GM18868 (cell line): ENCODE data around the gene MYL5.
"Not testable (repeated sequence)": the region's sequence is repeated elsewhere in the genome, so short reads cannot be mapped to it uniquely, and the experiment has no call there.

Experiments used
- ATAC-seq: cut with Tn5 transposase; IDR thresholded peaks from one replicate; pipeline ENCODE4 v1.9.1; 2021; ENCODE audit warnings: mild to moderate bottlenecking, moderate library complexity; ENCODE audit not compliant: unreplicated experiment

The MYL5 gene

GRCh38 chr4:722851-723360 lies 48.6 kb downstream of the MYL5 start:
- no peak for ATAC-seq

DNA sequence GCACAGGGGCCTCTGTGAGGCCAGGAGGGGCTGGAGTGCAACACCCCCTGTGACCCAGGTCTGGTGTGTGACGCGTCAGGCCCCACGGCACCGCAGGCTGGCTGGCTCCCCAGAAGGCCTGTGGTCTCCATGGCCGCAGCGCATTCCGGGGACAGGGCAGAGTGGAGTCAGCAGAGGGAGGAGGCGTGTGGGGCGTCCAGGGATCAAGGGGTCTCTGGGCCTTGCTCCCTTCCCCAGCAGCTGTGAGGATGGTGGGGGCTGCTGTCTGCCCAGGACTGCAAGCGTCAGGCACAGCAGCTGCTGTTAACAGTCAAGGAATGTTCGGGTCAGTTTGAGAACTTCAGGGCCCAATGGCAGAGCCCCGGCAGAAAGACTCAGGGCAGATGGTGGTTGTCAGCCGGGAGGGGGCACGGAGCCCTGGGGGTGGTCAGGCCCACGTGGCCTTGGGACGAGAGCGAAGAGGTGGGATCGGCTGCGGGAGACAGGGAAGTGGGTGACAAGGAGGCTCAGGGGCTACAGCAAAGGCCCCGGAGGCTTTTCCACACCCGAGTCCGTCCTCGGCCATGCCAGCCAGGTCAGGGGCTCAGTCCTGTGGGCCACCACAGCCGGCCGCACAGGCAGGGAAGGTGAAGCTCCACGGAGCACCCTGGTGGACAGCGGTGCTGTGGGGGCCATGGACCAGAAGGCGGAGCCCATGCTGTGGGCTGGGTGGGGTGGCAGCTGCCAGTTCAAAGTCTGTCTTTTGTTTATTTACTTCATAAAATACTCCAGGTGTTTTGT lies 49.6 kb downstream of the MYL5 start:
- ATAC-seq = no peak

DNA sequence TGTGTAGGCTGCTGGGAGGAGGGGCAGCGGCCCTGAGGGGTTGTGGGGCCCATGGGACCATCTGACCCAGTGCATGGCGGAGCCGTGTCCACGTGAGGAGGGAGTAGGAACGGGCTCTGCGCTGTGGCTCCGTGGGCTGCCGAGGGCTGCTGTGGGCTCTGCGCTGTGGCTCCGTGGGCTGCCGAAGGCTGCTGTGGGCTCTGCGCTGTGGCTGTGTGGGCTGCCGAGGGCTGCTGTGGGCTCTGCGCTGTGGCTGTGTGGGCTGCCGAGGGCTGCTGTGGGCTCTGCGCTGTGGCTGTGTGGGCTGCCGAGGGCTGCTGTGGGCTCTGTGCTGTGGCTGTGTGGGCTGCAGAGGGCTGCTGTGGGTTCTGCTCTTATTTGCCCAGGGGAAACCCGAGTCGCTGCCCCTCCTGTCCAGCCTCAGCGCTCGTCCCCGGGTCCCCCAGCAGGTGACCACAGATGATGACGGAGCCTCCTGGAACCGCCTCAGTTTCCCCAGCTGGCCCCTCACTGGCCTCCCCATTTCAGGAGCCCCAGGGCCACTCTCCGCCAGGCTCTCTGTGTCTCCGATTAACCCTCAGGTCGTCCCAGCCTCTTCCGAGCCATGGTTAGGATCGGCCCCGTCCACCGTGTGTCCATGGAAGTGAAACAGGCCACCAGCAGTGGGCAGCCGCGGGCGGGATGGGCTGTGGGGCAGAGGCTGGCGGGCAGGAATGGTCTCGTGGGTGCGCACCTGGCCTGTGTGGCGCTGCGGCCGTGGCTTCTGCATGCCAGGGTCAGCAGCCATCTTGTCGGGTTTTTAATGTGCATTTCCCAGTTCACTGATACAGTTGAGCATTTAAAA lies 51.3 kb downstream of the MYL5 start:
- ATAC-seq = no peak

- ATAC-seq = no peak
These were observed 52.0 kb downstream of the MYL5 start for GRCh38 chr4:726235-726787.

GRCh38 chr4:726838-727237 lies 52.5 kb downstream of the MYL5 start:
- no peak for ATAC-seq

GRCh38 chr4:727576-727975 lies 53.2 kb downstream of the MYL5 start:
- no peak for ATAC-seq

GRCh38 chr4:729336-730315 lies 55.3 kb downstream of the MYL5 start:
- no peak for ATAC-seq

DNA sequence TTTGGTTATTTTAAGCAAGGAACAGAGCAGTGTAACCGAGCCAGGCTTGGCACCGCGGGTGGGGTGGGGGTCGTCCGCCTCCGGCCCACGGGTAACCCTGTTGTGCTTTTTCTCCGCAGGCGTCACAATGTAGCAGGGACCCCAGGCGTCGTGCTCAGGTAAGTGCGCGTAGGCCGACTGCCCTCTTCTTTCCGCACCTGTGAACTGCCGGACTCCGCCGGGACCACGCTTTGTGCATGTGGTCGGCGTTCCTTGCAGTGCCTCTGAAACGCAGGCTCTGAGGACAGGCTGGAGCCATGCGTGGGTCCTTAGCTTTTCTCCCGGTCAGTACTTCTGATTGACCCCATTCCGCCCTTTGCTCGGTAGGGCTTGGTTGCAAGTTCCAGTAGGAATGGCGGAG lies 56.2 kb downstream of the MYL5 start:
- ATAC-seq = no peak

- ATAC-seq = not testable (repeated sequence)
These were observed 56.9 kb downstream of the MYL5 start for GRCh38 chr4:730946-731904.
